ENCODE measurements around the gene GABRB2. TPM values are rescaled to one million over a fixed set of nuclear protein-coding genes. Genes with fewer than 3 reads are reported as not detected.

The GABRB2 gene
- total RNA-seq, 4 donors from 2014 or later = 0.61 to 10.1 TPM; not detected in 2

DNA sequence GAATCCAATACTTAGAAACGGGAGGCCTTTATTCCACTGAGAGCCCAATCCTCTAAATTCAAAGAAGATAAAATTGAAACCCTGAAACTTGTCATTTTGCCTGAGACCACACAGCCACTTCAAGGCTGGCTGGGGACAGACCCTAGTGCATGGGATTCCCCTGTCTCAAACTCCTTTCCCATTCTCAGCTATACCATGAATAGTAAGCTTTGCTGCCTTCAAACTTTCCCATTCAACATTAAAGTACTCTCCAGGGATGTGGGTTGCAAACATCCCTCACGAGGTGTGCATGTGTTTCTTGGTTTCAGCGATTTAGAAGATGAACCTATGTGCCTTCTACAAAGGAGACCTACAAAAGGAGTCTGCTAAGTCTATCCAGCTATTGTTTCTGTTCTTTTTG, 64.6 kb downstream of the GABRB2 start:
- H3K36me3 ChIP-seq = no peaks in the 10 kb centered on the region

DNA sequence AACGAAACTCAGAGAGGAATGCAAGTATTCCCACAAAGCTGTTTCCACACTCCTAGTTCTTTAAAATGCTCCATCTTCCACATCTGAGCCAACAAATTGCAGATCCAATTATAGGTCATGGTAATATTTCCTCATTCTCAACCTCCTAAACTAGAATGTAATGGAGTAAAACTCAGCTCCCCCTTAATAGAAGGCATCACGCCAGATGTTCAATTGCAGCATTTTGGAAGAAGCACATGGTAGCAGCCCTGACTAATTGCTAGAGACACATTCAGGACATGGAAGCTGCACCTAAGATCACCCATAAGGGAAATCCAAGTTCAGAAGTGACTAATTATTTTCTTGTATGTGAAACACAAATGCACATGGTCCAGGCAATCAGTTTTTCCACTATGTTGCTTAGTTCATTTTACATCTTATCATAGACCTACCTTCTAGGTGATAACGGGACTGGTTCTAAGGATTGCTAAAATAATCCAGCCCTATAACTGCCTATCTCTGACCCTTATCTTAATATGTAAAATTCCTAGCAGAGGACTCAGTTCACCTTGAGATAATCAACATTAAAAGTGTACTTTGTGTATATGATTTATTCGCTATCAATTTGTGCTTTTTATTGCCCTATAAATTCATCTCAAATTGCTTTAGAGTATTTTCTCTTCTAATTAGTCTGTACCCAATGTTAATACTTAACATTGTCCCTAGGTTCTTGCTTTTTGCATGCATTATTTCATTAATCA, 75.1 kb downstream of the GABRB2 start:
- TF ChIP-seq, protein P1, sequence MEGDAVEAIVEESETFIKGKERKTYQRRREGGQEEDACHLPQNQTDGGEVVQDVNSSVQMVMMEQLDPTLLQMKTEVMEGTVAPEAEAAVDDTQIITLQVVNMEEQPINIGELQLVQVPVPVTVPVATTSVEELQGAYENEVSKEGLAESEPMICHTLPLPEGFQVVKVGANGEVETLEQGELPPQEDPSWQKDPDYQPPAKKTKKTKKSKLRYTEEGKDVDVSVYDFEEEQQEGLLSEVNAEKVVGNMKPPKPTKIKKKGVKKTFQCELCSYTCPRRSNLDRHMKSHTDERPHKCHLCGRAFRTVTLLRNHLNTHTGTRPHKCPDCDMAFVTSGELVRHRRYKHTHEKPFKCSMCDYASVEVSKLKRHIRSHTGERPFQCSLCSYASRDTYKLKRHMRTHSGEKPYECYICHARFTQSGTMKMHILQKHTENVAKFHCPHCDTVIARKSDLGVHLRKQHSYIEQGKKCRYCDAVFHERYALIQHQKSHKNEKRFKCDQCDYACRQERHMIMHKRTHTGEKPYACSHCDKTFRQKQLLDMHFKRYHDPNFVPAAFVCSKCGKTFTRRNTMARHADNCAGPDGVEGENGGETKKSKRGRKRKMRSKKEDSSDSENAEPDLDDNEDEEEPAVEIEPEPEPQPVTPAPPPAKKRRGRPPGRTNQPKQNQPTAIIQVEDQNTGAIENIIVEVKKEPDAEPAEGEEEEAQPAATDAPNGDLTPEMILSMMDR (IDR thresholded peaks at IDR 0.05) = no peak
- TF ChIP-seq POLR2A (IDR thresholded peaks at IDR 0.05) = no peak
- no peaks in the 10 kb centered on the region for H3K36me3 ChIP-seq
- H3K9me3 ChIP-seq = no peaks in the 10 kb centered on the region
- no peak for DNase-seq
- H3K4me1 ChIP-seq = no peaks in the 10 kb centered on the region
- no peak overlapping the region for H3K4me3 ChIP-seq
- intact Hi-C loops (cut with DNase I; ENCODE audit: low total_unique reads) = no loop called here
- H3K27ac ChIP-seq = no peak overlapping the region
- no peaks in the 10 kb centered on the region for H3K27me3 ChIP-seq

More for the DNA sequence above, 64.6 kb downstream of the GABRB2 start:
- DNase-seq = no peak
- Histone ChIP-seq H3K4me3 (no peak overlapping the region), H3K27ac (no peak overlapping the region), H3K27me3 (no peaks in the 10 kb centered on the region), H3K4me1 (no peaks in the 10 kb centered on the region), H3K9me3 (no peaks in the 10 kb centered on the region)
- intact Hi-C loops (cut with DNase I; ENCODE audit: low total_unique reads) = no loop called here
- TF ChIP-seq, protein P1 (IDR thresholded peaks at IDR 0.05) = no peak
- no peak for TF ChIP-seq POLR2A (IDR thresholded peaks at IDR 0.05)

DNA sequence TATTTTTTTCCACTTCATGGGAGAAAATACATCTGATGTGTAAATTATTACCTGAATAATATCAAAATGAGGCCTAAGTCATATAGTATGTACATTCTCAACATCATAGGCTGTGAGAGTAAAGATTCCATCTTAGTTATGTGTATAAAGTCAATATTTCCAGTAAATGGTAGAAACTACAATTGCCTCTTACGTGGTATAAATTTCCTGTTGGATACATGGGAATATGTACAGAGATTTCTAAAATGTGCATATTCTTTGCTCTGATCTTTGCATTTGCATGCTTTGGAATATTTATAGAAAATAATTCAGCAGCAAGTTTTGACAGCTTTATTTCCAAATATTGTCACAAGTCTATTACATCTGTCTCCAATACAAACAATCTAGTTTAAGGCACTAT, 78.8 kb downstream of the GABRB2 start:
- no peak overlapping the region for H3K4me3 ChIP-seq
- DNase-seq = no peak
- no peaks in the 10 kb centered on the region for H3K27me3 ChIP-seq
- H3K36me3 ChIP-seq = no peaks in the 10 kb centered on the region
- H3K9me3 ChIP-seq = no peaks in the 10 kb centered on the region
- TF ChIP-seq, protein P1 (IDR thresholded peaks at IDR 0.05) = no peak
- TF ChIP-seq POLR2A (IDR thresholded peaks at IDR 0.05) = no peak
- no peaks in the 10 kb centered on the region for H3K4me1 ChIP-seq
- intact Hi-C loops (cut with DNase I; ENCODE audit: low total_unique reads) = no loop called here
- no peak overlapping the region for H3K27ac ChIP-seq

DNA sequence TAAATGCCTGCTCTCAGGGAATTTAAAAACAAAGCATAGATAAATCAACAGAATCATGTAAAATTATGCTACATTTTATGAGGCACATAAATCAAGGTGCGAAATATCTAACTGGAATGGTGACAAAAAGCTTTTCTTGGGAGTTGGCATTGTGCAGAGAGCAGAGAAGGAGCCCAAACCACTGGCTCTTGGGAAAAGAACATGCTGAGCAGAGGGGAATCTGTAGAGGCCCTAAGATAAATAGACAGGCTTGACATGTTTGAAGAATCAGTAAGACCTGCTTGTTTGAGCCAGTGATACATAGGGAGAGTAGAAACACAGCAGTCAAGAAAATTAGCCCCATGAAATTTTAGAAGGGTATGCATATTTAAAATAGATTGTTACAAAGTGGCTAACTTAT, 85.8 kb downstream of the GABRB2 start:
- DNase-seq = no peak
- H3K27ac ChIP-seq = no peak overlapping the region
- intact Hi-C loops (cut with DNase I; ENCODE audit: low total_unique reads) = no loop called here
- no peaks in the 10 kb centered on the region for H3K4me1 ChIP-seq
- TF ChIP-seq, protein P1 (IDR thresholded peaks at IDR 0.05) = no peak
- TF ChIP-seq POLR2A (IDR thresholded peaks at IDR 0.05) = no peak
- no peaks in the 10 kb centered on the region for H3K27me3 ChIP-seq
- H3K36me3 ChIP-seq = no peaks in the 10 kb centered on the region
- no peaks in the 10 kb centered on the region for H3K9me3 ChIP-seq
- no peak overlapping the region for H3K4me3 ChIP-seq

DNA sequence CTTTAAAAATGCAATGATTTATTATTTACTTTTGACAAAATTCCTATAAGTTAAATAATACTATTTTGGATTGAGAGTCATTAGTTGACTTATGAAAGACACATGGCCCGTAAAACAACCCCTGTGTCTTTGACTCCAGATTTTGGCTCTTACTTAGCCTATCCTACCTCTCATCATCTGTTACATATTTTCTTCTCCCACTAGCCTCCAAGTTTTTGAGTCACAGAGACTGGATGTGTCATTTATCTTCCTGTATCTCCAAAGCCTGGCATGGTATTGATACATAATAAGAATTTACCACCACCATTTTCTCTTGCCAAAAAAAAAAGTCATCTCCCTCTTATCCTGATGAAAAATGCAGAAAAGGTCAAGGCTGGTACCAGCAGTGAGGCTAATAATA, 99.9 kb downstream of the GABRB2 start:
- no peak overlapping the region for H3K27ac ChIP-seq
- no peak overlapping the region for H3K4me3 ChIP-seq
- no peaks in the 10 kb centered on the region for H3K27me3 ChIP-seq
- no peak for DNase-seq
- H3K9me3 ChIP-seq = no peaks in the 10 kb centered on the region
- H3K36me3 ChIP-seq = no peaks in the 10 kb centered on the region
- TF ChIP-seq, protein P1 (IDR thresholded peaks at IDR 0.05) = no peak
- TF ChIP-seq POLR2A (IDR thresholded peaks at IDR 0.05) = no peak
- intact Hi-C loops (cut with DNase I; ENCODE audit: low total_unique reads) = no loop called here
- no peaks in the 10 kb centered on the region for H3K4me1 ChIP-seq

All from uterus (tissue), 4 donors.